Choroid plexus epithelial cell (primary cell): ENCODE measurements around the gene PRKG1.

Experiments used
- DNase-seq: peaks from one replicate; pipeline ENCODE4 v3.0.0-alpha.2; 2010; ENCODE audit warnings: low read depth
- H3K4me3 ChIP-seq: 2 replicates; pipeline ENCODE4 v1.5.1; 2011; ENCODE audit warnings: low read depth, mild to moderate bottlenecking, control low read depth, low read length, moderate library complexity
- TF ChIP-seq, protein P1 (sequence below): conservative IDR thresholded peaks from 2 replicates; pipeline ENCODE4 v1.5.1; 2011; ENCODE audit warnings: low read depth, mild to moderate bottlenecking, control low read depth, inconsistent platforms, low read length, moderate library complexity

The PRKG1 gene

DNA sequence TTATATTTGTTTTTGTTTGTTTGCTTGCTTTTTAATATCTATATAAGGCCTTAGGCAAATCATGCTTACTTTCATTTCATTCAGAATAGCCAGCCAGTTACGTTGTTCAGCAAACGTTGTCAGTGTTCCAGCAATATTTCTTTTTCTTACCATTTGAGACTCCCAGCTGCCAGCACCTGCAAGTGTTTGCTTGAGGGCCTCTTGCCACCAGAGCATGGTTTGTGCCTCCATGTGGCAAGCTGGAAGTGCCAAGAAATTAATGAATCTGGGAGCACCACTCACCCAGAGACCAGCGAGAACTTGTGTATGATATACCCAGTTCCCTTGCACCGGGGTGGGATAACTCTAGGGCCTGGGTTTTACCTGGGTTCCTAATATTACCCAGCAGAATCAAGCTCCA lies 802.2 kb downstream of the PRKG1 start:
- TF ChIP-seq, protein P1, sequence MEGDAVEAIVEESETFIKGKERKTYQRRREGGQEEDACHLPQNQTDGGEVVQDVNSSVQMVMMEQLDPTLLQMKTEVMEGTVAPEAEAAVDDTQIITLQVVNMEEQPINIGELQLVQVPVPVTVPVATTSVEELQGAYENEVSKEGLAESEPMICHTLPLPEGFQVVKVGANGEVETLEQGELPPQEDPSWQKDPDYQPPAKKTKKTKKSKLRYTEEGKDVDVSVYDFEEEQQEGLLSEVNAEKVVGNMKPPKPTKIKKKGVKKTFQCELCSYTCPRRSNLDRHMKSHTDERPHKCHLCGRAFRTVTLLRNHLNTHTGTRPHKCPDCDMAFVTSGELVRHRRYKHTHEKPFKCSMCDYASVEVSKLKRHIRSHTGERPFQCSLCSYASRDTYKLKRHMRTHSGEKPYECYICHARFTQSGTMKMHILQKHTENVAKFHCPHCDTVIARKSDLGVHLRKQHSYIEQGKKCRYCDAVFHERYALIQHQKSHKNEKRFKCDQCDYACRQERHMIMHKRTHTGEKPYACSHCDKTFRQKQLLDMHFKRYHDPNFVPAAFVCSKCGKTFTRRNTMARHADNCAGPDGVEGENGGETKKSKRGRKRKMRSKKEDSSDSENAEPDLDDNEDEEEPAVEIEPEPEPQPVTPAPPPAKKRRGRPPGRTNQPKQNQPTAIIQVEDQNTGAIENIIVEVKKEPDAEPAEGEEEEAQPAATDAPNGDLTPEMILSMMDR = no peak
- no peak for DNase-seq
- H3K4me3 ChIP-seq = no peak overlapping the region

DNA sequence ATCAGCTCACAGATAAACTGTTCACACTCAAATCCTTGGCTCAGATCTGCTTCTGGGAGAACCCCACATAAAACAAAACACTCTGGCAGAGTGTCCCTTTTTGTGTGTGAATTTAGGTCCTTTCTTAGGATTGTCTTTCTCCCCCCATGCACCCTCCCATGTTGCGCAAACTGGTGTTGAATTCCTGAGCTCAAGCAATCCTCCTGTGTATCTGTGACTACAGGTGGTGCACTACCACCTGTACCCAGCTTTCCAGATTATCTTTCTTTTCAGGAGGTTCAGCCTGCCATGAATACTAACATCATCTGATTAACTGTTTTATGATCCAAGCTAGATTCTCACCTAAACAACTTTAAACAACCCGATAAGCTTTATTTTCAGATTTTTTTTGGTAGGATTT lies 802.7 kb downstream of the PRKG1 start:
- H3K4me3 ChIP-seq = no peak overlapping the region
- no peak for DNase-seq
- TF ChIP-seq, protein P1 = no peak

DNA sequence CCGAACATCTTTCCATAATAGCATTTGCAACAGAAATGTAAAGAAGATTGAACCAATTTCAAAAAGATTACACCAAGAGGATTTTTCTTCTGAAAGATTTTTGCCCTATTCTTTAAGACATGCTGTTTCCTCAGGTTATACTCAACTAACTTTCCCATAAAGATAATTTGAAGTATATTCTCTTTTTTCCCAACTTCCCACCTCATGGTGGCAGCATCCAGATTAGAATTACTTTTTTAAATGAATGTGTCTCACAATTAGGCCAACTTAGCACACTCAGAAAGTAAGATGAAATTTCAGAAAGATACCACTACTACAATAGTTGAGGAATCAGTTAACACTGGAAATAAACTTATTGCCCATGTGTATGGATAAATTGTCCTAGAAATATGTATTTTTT lies 803.3 kb downstream of the PRKG1 start:
- H3K4me3 ChIP-seq = no peak overlapping the region
- TF ChIP-seq, protein P1 = no peak
- no peak for DNase-seq

DNA sequence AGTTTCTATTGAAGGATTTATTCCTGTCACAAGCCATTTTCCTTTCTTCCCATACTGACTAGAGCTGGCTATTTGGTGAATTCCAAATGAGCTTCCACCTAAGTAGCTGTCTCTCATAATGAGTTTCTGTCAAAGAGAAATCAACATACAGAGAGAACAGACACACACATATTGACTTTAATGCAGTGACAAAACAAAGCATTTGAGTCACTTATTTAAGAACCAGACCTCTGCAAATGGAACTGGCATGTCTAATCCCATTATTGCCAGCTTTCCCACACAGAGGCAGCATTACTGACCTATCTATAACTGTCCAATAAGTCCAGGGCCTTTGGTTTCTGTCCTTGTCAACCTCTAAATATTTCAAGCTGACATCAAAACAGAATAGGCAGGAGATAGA lies 804.4 kb downstream of the PRKG1 start:
- TF ChIP-seq, protein P1 = no peak
- no peak overlapping the region for H3K4me3 ChIP-seq
- DNase-seq = no peak

DNA sequence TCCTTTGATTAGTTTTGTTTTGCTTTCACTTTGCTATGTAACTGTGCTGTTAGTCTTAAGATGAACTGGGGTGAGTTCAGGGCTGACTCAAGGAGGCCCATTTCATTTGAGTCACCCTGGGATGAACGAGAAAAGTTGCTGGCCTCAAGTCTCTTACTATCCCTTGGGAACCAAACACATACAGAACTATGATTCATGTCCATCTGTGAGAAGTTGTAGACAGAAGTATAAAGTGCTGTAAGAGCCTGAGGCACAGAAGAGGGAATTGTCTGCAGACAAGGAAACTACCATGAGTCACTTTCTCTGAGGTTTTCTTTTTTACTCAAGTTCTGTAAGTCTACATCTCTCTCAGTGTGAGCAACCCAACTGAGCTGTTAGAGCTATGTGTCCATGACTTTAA lies 805.0 kb downstream of the PRKG1 start:
- peak; percentile 99 for DNase-seq
- no peak overlapping the region for H3K4me3 ChIP-seq
- TF ChIP-seq, protein P1 = no peak

DNA sequence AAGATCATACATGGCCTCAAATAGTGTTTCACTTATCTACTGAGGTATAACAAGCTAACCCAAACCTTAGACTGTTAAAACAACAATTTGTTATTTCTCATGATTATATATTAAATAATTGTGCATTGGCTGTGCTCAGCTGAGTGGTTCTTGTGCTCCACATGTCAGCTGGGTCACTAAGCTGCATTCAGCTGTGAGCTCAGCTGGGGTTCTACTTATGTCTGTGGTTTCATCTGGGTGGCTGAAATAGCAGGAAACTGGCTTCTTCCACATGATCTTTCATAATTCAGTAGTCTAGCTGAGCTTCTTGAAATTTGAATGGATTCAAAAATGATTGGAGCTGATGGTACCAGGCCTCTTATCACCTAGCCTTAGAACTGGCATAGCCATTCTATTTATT lies 806.9 kb downstream of the PRKG1 start:
- DNase-seq = no peak
- TF ChIP-seq, protein P1 = no peak
- no peak overlapping the region for H3K4me3 ChIP-seq

DNA sequence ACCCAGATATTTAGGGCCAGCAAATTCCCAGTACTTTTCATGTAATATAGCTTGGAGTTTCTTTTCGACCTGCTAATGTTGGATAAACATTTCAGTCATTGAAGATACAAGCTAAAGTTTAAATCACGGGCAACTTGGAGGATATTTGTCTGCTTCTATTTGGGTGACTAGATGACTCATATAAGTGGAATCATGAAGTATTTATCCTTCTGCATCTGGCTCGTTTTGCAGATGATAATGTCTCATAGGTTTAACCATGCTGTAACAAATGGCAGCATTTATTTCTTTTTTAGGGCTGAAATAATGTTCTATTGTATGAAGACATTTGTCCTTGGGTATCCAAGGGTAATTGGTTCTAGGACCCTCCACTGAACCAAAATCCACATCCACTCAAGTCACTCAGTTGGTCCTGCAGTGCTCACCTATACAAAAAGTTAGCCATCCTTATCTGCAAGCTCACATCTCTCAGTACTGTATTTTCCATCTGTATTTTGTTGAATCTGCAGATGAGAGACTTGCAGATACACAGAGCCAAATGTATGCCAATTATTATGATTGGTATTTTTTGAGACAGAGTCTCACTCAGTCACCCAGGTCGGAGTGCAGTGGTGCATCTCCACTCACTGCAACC lies 812.3 kb downstream of the PRKG1 start:
- H3K4me3 ChIP-seq = no peak overlapping the region
- DNase-seq = peak; percentile 83
- TF ChIP-seq, protein P1 = no peak
